Stimulated activated CD8-positive, alpha-beta memory T cell treated with anti-CD3 and anti-CD28 coated beads, Interleukin-15, amount 100 ng/mL, for 24 hours (primary cell): ENCODE results near the gene TRPM2.

ENCODE experiments used
- DNase-seq: peaks from one replicate; pipeline ENCODE4 v3.0.0-alpha.2; 2020; ENCODE audit warnings: low read depth

Gene TRPM2

GRCh38 chr21:44431300-44431699 lies 77.9 kb downstream of the TRPM2 start:
- no peak for DNase-seq

DNA sequence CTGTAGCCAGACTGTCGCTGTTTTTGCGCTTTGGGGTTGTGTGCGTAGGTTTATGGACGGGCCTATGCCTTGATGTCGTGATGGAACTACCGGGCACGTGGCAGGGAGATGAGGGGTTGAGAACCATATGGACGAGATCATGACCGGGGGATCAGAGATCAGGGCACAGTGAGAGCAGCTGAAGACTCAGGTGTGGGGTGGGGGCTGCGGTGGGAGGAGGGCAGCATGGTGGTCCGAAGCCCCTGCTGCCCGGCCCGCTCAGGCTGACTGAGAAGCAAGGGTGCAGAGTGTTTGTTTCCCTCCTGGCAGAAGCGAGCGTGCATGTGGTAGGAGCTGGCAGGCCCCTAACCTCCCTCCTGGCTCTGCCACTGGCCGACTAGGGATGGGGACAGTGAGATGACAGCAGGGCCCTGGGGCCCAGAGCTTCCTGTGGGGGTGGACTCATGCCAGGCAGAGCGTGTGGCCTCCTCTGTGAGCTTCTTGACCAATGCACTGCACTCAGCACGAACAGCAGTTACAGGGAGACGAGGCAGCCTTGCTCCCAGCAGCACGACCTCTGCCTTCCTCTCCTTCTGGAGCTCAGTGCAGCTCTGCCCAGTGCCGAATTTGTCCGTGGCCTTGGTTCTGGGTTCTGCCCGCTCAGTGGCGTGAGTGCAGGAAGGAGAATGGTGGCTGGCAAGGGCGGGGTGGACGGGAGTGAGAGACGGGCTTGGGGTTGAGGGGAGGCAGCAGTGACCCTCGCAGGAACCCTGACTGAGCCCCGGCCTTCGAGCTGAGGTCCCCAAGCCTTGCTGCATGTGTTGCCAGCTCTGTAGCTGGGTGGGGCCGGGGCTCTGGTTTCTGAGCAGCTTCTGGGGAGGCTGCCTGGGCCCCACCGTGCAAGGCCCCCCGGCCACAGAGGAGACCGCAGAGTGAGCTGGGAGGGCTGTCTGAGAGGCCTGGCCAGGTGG lies 79.7 kb downstream of the TRPM2 start:
- no peak for DNase-seq

- no peak for DNase-seq
Observed at GRCh38 chr21:44433791-44434567, 80.6 kb downstream of the TRPM2 start.

- no peak for DNase-seq
Observed at GRCh38 chr21:44434568-44434925, 81.1 kb downstream of the TRPM2 start.

DNA sequence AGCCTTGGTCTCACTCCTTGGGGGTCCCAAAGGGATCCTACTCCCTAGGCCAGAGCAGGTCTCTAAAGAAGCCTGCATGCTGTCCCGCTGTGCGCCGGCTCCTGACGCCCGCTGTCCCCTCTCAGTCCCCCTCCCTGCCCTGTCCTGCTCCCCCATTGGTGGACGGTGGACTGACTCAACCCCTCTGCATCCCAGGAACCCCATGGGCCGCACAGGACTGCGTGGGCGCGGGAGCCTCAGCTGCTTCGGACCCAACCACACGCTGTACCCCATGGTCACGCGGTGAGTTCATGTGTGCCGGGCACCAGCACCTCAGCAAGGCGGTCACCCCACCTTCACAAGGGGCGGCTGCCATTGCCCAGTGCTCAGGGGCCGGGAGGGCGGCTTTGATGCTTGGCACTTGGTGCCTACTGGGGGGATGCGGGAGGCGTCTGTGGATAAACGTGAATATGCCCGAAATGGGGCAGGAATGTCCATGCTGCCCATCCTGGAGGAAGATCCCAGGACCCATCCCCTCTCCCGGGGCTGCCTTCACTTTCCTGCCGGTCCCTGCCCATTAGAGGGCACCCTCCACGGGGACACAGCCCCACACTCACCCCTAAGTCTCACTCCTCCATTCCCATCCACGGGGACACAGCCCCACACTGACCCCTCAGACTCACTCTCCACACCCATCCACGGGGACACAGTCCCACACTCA lies 81.7 kb downstream of the TRPM2 start:
- no peak for DNase-seq

- DNase-seq: no peak
Observed at GRCh38 chr21:44436111-44436611, 82.7 kb downstream of the TRPM2 start.

DNA sequence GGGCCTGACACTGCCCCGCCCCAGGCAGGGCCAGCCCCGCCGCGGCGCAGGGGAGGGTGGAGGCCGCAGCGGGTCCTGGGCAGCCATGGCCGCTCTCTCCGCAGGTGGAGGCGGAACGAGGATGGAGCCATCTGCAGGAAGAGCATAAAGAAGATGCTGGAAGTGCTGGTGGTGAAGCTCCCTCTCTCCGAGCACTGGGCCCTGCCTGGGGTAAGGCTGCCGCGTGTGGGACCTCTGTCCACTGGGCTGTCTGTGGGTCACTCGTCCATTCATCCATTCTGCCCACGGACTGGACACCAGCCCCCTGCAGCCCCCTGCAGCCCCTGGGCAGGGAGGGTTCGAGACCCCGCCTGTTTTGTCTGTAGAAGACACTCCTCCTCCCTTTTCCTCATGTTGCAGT lies 83.5 kb downstream of the TRPM2 start:
- no peak for DNase-seq

DNA sequence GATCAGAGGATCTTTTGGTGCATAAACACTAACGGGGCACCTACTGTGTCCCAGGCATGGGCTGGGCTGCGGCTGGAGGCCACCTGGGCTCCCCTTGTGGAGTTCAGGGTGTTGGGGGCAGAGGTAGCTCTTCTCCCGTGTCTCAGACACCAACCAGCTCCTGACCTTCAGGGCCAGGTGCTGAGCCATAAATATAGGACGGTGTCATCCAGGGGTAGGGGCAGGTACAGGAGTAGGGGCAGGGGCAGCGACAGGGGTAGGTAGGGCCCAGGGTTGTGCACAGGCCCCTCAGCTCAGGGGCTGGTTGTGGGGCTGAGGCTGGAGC lies 83.9 kb downstream of the TRPM2 start:
- no peak for DNase-seq

DNA sequence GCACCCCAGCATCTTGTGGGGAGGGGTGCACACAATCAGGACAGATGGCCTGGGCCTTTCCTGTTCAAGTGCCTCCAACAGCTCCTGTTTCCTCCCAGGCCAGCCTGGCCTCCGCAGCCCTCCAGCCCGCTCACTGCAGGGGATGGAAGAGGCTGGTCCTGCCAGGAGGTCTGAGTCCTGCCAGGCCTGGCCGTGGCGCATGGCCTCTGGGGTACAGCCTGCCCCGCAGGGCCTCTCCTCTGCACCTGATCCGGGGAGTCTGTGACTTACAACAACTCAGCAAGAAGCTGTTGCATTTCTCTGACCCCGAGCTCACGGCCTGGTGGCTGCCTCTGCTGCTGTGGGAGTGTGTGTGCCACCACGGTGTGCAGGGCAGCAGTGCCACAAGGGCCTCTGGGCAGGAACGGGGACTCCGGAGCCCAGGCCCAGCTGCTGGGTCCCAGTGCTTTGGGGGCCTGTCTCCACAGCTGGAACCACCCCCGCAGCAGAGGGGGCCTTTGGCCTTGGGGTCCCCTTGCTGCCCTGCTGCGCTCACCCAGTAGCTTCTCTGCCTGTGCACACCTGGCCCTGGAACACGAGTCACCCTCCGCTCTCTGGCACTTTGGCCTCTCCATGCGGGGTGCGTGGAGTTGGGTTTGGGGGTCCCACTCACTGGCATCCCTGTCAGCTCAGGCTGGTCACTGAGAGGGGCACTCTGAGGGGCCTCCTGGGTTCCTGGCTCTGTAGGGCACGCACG lies 84.4 kb downstream of the TRPM2 start:
- DNase-seq: no peak

DNA sequence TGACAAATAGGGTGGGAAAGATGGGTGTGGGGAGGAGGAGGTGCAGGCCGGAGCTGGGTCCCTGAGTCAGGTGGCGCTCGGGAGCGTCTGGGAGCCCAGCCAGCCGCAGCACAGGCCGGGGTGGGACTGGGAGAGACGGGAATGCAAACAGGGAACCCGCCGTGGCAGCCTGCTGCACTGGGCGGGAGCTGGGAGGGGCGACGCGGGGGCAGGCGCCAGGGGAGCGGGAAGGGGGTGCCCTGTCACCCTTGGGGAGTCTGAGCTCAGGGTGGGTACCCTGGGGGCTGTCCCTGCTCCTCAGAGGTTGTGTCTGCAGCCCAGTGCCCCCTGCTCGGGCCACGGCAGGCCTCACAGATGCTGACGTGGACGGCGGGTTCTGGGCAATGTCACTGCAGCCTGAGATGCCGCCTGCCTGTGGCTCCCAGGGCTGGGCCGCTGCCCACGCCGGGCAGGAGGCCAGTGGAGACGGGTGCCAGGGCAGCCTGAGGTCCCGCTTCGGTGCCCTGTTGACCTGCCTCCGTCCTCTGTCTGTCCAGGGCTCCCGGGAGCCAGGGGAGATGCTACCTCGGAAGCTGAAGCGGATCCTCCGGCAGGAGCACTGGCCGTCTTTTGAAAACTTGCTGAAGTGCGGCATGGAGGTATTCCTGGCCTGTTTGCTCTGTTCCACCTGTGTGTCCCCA lies 85.2 kb downstream of the TRPM2 start:
- no peak for DNase-seq

DNA sequence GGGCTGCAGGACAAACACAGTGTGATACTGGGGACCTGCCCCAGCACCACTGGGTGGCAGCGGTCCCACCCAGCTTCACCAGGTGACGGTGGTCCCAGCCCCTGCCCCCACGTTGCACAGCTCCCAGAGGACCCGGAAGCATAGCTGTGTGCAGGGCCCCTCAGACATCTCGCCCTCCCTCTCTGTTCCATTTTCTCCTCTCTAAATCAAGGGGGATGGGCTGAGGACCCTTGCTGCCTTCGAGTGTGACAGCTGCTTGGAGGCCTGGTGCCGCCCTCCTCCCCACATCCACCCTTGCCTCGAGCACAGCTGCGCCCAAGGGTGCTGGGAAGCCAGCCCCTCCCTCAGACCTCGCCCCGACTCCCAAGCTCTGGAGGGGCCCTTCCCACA lies 85.8 kb downstream of the TRPM2 start:
- DNase-seq: no peak

GRCh38 chr21:44440241-44441040 lies 87.0 kb downstream of the TRPM2 start:
- DNase-seq: no peak

- DNase-seq: no peak
Observed at GRCh38 chr21:44441041-44441400, 87.6 kb downstream of the TRPM2 start.

GRCh38 chr21:44441581-44442265 lies 88.3 kb downstream of the TRPM2 start:
- no peak for DNase-seq

DNA sequence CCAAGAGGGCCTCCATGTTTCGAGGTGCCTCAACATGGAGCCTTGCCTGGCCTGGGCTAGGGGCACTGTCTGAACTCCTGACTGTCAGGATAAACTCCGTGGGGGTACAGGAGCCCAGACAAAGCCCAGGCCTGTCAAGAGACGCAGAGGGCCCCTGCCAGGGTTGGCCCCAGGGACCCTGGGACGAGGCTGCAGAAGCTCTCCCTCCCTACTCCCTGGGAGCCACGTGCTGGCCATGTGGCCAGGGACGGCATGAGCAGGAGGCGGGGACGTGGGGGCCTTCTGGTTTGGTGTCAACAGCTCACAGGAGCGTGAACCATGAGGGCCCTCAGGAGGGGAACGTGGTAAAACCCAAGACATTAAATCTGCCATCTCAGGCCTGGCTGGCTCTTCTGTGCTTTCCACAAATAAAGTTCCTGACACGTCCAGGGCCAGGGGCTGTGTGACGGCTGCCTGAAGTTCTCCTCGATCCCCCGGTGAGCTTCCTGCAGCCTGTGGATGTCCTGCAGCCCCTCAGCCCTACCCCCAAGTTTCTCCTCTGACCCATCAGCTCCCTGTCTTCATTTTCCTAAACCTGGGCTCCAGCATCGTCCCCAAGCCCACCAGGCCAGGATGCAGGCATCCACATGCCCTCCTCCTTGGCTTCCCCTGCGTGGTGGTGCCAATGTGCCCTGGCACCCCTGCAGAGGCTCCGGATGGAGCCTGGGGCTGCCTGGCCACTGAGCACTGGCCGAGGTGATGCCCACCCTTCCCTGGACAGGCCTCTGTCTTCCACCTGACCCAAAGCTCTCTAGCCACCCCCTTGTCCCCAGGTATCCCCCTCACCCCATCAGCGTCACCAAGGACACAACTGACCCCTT lies 89.1 kb downstream of the TRPM2 start:
- no peak for DNase-seq

DNA sequence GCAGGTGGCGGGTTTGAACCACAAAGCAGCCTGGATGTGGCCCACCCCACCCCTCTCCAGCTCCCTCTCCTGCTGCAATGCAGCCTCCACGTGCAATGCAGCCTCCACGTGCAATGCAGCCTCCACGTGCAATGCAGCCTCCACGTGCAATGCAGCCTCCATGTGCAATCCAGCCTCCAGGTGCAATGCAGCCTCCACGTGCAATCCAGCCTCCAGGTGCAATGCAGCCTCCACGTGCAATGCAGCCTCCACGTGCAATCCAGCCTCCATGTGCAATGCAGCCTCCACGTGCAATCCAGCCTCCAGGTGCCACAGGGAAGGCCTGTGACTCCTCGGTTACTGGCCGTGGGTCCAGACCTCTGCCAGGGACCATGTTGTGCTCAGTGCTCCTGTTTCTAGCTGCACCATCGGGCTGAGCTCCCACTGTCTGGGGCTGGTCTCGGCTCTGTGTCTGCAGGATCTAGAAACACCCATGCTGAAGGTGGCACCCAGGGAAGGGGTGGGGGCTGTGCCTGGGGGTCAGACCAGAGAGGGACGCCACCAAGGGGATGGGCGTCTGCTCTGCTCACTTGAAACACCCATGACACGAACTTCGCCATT lies 90.0 kb downstream of the TRPM2 start:
- no peak for DNase-seq

DNA sequence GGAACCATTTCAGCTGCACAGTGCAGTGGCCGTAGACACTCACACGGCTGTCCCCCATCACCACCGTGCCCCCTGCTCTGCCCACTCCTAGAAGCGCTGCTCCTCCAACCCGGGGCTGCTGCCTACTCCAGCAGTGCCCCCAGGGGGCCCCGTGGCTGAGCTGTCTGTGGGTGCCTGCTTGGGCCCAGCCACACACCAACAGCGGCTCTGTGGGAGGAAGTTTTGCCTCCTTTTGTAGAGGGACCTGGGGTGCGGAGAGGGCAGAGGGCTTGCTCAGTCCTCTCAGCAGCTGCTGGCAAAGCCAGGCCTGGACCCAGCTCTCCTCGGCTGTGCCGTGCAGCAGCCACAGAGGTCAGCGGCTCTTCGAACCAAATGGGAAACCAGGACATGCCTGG lies 90.5 kb downstream of the TRPM2 start:
- no peak for DNase-seq

DNA sequence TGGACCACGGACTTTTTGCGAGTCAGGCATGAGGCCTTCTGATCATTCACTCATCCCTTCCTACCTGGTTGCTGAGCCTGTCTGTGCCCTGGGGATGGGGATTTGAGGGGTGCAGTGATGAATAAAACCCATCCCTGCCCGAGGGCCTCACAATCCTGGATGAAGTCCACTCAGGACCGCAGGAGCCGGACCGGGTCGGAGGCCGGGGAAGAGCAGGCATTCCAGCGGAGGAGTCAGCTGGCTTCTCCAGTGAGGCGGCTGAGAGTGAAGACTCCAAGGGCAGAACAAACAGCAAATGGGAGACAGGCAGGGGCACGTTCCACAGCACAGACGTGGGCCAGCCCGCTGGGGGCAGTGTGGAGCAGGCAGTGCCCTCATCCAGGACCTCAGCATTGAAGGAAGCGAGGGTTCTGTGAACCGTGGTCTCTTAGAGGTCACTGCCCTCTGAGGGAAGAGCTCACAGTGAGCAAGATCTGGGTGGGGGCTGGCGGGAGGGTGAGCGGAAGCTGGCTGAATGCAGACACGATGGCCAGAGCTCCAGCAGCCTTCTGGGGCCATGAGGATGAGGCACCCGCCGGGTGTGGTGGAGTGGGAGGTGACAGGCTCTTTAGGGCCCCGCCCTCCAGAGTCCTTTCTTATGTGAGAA lies 91.0 kb downstream of the TRPM2 start:
- DNase-seq: no peak
